Sigmoid colon (tissue), 7 donors: ENCODE data around the gene TRPV5. TPM values are rescaled to one million over a fixed set of nuclear protein-coding genes. Genes with fewer than 3 reads are reported as not detected.

Source experiments
- DNase-seq: peaks from one replicate; pipeline ENCODE4 v3.0.0-alpha.2; 2019
- H3K27ac ChIP-seq, 4 donors: fragments of 200-600 bp; sonication (generic); one replicate each; pipeline ENCODE4 v1.5.1; 2016 to 2019; ENCODE audit warnings: mild to moderate bottlenecking in 1 of 4
- H3K27me3 ChIP-seq, 3 donors: fragments of 200-600 bp; sonication (generic); one replicate each; pipeline ENCODE4 v1.5.1; 2019; ENCODE audit warnings: mild to moderate bottlenecking in 1 of 3
- H3K36me3 ChIP-seq, 4 donors: fragments of 200-600 bp; sonication (generic); one replicate each; pipeline ENCODE4 v1.5.1; 2016 to 2019
- H3K4me1 ChIP-seq, 4 donors: fragments of 200-600 bp; sonication (generic); one replicate each; pipeline ENCODE4 v1.5.1; 2017 to 2019
- H3K4me3 ChIP-seq, 4 donors: fragments of 200-600 bp; sonication (generic); one replicate each; pipeline ENCODE4 v1.5.1; 2017 to 2019; ENCODE audit warnings: mild to moderate bottlenecking in 2 of 4, moderate library complexity in 1 of 4
- H3K9me3 ChIP-seq, 4 donors: fragments of 200-600 bp in 3 of 4; sonication (generic) in 3 of 4; one replicate each; pipeline versions ENCODE4 v1.5.1 to v1.6.1; 2013 to 2019
- EP300 ChIP-seq, 4 donors: sonication (generic); formaldehyde crosslinking; IDR thresholded peaks; one replicate each; pipeline ENCODE4 v1.6.1; 2017; ENCODE audit warnings: antibody characterized with exemption in 4 of 4
- POLR2A ChIP-seq, 2 donors: fragments of 450-650 bp; IDR thresholded peaks; one replicate each; pipeline ENCODE4 v1.6.1; 2016; ENCODE audit warnings: antibody characterized with exemption in 2 of 2, mild to moderate bottlenecking in 2 of 2, moderate library complexity in 2 of 2
- POLR2AphosphoS5 ChIP-seq, 4 donors: sonication (generic); formaldehyde crosslinking; IDR thresholded peaks; one replicate each; pipeline ENCODE4 v1.6.1; 2017; ENCODE audit warnings: antibody characterized with exemption in 4 of 4
- WGBS, 2 donors: extraction: QIAGEN DNeasy Blood & Tissue Kit; methylation state at CpG; one replicate each; pipeline ENCODE4 v1.1.7; 2013; 5-methylcytosine and 5-hydroxymethylcytosine counted together
- intact Hi-C: fragments of 100-400 bp; cut with DNase I; formaldehyde crosslinking; loops from one replicate; pipeline ENCODE4 v1.15.1; 2023
- polyA plus RNA-seq, 3 donors: library from polyadenylated mRNA; stranded (reverse); fragments of 200-250 nt; gene quantifications; one replicate each; pipeline ENCODE4 v1.2.3, GENCODE V29; 2013
- total RNA-seq, 4 donors: library from RNA; depleted of rRNA; stranded (reverse); fragments of >200 nt; gene quantifications; one replicate each; pipeline ENCODE4 v1.1.0, GENCODE V29; 2016
- TF ChIP-seq, protein P1 (sequence below), 4 experiments: fragments of 450-650 bp in 3 of 4; fragments of 200-600 bp in 1 of 4; IDR thresholded peaks; one replicate each; pipeline ENCODE4 v1.5.1; 2016 to 2019; ENCODE audit warnings: antibody characterized with exemption in 4 of 4, mild to moderate bottlenecking in 3 of 4, moderate library complexity in 2 of 4
- donor health status: healthy with polysubstance abuse.
- donor health status: Bipolar disorder and iron deficiency.
- donor health status: healthy.

The TRPV5 gene
- total and polyA plus RNA-seq, 7 donors: 0.03 TPM; not detected in 6

- intact Hi-C loops: no loop called here
- Histone ChIP-seq H3K36me3 (no peaks in the 10 kb centered on the region), H3K27ac (no peak overlapping the region), H3K9me3 (no peaks in the 10 kb centered on the region), H3K4me1 (no peaks in the 10 kb centered on the region), H3K27me3 (no peaks in the 10 kb centered on the region), H3K4me3 (no peak overlapping the region)
- TF ChIP-seq, protein P1, sequence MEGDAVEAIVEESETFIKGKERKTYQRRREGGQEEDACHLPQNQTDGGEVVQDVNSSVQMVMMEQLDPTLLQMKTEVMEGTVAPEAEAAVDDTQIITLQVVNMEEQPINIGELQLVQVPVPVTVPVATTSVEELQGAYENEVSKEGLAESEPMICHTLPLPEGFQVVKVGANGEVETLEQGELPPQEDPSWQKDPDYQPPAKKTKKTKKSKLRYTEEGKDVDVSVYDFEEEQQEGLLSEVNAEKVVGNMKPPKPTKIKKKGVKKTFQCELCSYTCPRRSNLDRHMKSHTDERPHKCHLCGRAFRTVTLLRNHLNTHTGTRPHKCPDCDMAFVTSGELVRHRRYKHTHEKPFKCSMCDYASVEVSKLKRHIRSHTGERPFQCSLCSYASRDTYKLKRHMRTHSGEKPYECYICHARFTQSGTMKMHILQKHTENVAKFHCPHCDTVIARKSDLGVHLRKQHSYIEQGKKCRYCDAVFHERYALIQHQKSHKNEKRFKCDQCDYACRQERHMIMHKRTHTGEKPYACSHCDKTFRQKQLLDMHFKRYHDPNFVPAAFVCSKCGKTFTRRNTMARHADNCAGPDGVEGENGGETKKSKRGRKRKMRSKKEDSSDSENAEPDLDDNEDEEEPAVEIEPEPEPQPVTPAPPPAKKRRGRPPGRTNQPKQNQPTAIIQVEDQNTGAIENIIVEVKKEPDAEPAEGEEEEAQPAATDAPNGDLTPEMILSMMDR (IDR thresholded peaks at IDR 0.05): no peak
- no peak for TF ChIP-seq EP300 (IDR thresholded peaks at IDR 0.05)
- no peak for TF ChIP-seq POLR2A (IDR thresholded peaks at IDR 0.05)
- no peak for TF ChIP-seq POLR2AphosphoS5 (IDR thresholded peaks at IDR 0.05)
- no peak for DNase-seq
- 85 to 87% methylated on average over 4 of the region's 4 CpGs for WGBS, 2 donors
Observed at GRCh38 chr7:142961595-142961972, 28.0 kb upstream of the TRPV5 start.

DNA sequence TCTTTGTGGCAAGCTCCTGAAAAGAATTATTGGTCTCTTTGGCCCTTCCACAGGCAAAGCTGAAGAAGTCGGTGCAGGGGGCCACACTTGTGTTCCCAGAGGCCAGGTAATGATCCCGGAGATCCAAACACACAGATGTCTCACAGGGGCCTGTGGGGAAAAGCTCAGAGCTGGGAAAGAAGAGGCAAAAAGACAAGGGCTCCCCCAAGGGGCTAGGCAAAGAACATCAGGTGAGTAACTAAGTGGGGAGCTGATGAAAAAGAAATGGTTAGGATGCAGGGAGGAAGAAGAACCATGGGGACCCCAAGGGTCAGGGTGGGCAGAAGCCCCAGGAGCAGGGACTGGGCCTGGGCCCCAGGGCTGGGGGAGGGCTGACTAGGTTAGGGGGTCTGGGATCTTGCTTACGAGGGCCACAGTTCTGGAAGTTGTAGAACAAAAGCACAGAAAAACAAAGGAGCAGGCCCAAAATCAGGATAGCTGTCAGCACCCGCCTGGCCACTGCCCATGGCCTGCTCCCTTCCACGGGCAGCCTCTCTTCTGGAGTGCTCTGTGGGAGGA, 27.5 kb upstream of the TRPV5 start:
- WGBS, 2 donors: 76 to 88% methylated on average over 5 of the region's 5 CpGs
- Histone ChIP-seq H3K4me3 (no peak overlapping the region), H3K36me3 (no peaks in the 10 kb centered on the region), H3K9me3 (no peaks in the 10 kb centered on the region), H3K27me3 (no peaks in the 10 kb centered on the region), H3K27ac (no peak overlapping the region), H3K4me1 (no peaks in the 10 kb centered on the region)
- no peak for DNase-seq
- TF ChIP-seq POLR2AphosphoS5 (IDR thresholded peaks at IDR 0.05) (no peak), POLR2A (IDR thresholded peaks at IDR 0.05) (no peak), EP300 (IDR thresholded peaks at IDR 0.05) (no peak)
- TF ChIP-seq, protein P1 (IDR thresholded peaks at IDR 0.05): no peak
- intact Hi-C loops: no loop called here

DNA sequence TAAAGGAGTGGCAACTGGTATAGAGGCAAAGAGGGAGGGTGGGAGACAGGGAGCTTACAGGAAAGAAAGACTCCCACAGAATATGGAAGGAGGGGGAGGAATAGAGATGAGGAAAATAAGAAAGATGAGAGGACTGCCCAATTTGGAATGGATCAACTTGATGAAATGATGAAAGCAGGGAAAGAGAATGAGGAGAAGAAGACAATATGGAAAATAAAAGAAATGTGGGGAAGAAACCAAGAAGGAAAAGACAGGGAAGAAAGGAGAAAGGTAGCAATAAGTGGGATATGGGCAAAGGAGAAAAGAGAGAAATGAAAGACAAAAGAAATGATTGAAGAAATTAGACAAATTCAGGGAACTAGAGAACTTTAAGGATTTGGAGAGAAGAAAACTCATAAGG, 25.7 kb upstream of the TRPV5 start:
- Histone ChIP-seq H3K9me3 (no peaks in the 10 kb centered on the region), H3K27me3 (no peaks in the 10 kb centered on the region), H3K4me1 (no peaks in the 10 kb centered on the region), H3K36me3 (no peaks in the 10 kb centered on the region), H3K4me3 (no peak overlapping the region), H3K27ac (no peak overlapping the region)
- intact Hi-C loops: no loop called here
- no peak for DNase-seq
- TF ChIP-seq EP300 (IDR thresholded peaks at IDR 0.05) (no peak), POLR2AphosphoS5 (IDR thresholded peaks at IDR 0.05) (no peak), POLR2A (IDR thresholded peaks at IDR 0.05) (no peak)
- TF ChIP-seq, protein P1 (IDR thresholded peaks at IDR 0.05): no peak

DNA sequence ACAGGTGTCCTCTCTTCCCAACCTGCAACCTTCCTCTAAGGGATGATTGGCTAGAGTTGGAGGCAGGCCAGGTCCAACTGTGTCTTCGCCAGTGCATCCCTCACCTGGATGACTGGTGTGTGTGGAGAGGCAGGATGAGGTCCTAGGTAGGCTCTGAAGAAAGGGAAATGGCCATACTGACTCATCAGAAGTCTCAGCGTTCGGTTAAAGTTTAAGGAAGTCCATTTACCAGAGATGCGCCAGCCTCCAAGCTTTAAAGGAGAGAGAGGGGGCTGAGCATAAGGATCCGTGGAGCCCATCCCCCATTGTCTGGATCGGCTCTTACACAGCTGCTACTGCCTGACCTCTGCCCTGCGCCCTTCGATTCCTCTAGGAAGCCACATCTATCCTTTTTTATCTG, 24.2 kb upstream of the TRPV5 start:
- H3K27ac ChIP-seq: no peak overlapping the region
- no peaks in the 10 kb centered on the region for H3K27me3 ChIP-seq

More for the DNA sequence above, 24.2 kb upstream of the TRPV5 start:
- Histone ChIP-seq H3K36me3 (no peaks in the 10 kb centered on the region), H3K4me3 (no peak overlapping the region), H3K9me3 (no peaks in the 10 kb centered on the region), H3K4me1 (no peaks in the 10 kb centered on the region)
- TF ChIP-seq EP300 (IDR thresholded peaks at IDR 0.05) (no peak), POLR2AphosphoS5 (IDR thresholded peaks at IDR 0.05) (no peak), POLR2A (IDR thresholded peaks at IDR 0.05) (no peak)
- TF ChIP-seq, protein P1 (IDR thresholded peaks at IDR 0.05): no peak
- intact Hi-C loops: no loop called here
- no peak for DNase-seq
- 68 to 81% methylated on average over 8 of the region's 8 CpGs for WGBS, 2 donors
